ENCODE data around the gene SUPT20HL2.
"Not testable (repeated sequence)": the region's sequence is repeated elsewhere in the genome, so short reads cannot be mapped to it uniquely, and the experiment has no call there.

Gene SUPT20HL2

GRCh38 chrX:24333371-24333770, 19.5 kb upstream of the SUPT20HL2 start:
- H3K4me3 ChIP-seq (ENCODE audit: low read length): no peak overlapping the region
- no peak overlapping the region for H3K27ac ChIP-seq (ENCODE audit: low read depth, low read length)
- H3K36me3 ChIP-seq (ENCODE audit: control insufficient read depth, insufficient read depth, low read length): no peaks in the 10 kb centered on the region
- no peak overlapping the region for H3K9ac ChIP-seq (ENCODE audit: low read length)
- no peaks in the 10 kb centered on the region for H3K27me3 ChIP-seq (ENCODE audit: control insufficient read depth, insufficient read depth, low read length)
- no peaks in the 10 kb centered on the region for H3K4me1 ChIP-seq (ENCODE audit: control insufficient read depth, insufficient read depth, low read length)

- H3K27me3 ChIP-seq (ENCODE audit: control insufficient read depth, insufficient read depth, low read length): no peaks in the 10 kb centered on the region
- no peak overlapping the region for H3K27ac ChIP-seq (ENCODE audit: low read depth, low read length)
- H3K36me3 ChIP-seq (ENCODE audit: control insufficient read depth, insufficient read depth, low read length): no peaks in the 10 kb centered on the region
- no peak overlapping the region for H3K9ac ChIP-seq (ENCODE audit: low read length)
- no peak overlapping the region for H3K4me3 ChIP-seq (ENCODE audit: low read length)
- H3K4me1 ChIP-seq (ENCODE audit: control insufficient read depth, insufficient read depth, low read length): no peaks in the 10 kb centered on the region
Measured at GRCh38 chrX:24332878-24333277, 19.0 kb upstream of the SUPT20HL2 start.

- Histone ChIP-seq H3K36me3 (ENCODE audit: control insufficient read depth, insufficient read depth, low read length) (no peaks in the 10 kb centered on the region), H3K4me1 (ENCODE audit: control insufficient read depth, insufficient read depth, low read length) (no peaks in the 10 kb centered on the region), H3K27ac (ENCODE audit: low read depth, low read length) (no peak overlapping the region), H3K4me3 (ENCODE audit: low read length) (no peak overlapping the region), H3K27me3 (ENCODE audit: control insufficient read depth, insufficient read depth, low read length) (no peaks in the 10 kb centered on the region), H3K9ac (ENCODE audit: low read length) (no peak overlapping the region)
Measured at GRCh38 chrX:24325231-24325630, 11.4 kb upstream of the SUPT20HL2 start.

GRCh38 chrX:24321741-24322395, 8.0 kb upstream of the SUPT20HL2 start:
- Histone ChIP-seq H3K27me3 (ENCODE audit: control insufficient read depth, insufficient read depth, low read length) (no peaks in the 10 kb centered on the region), H3K9ac (ENCODE audit: low read length) (no peak overlapping the region), H3K36me3 (ENCODE audit: control insufficient read depth, insufficient read depth, low read length) (no peaks in the 10 kb centered on the region), H3K4me3 (ENCODE audit: low read length) (no peak overlapping the region), H3K27ac (ENCODE audit: low read depth, low read length) (no peak overlapping the region), H3K4me1 (ENCODE audit: control insufficient read depth, insufficient read depth, low read length) (no peaks in the 10 kb centered on the region)

GRCh38 chrX:24317567-24317966, 3.7 kb upstream of the SUPT20HL2 start:
- Histone ChIP-seq H3K4me1 (ENCODE audit: control insufficient read depth, insufficient read depth, low read length) (no peaks in the 10 kb centered on the region), H3K27me3 (ENCODE audit: control insufficient read depth, insufficient read depth, low read length) (no peaks in the 10 kb centered on the region), H3K9ac (ENCODE audit: low read length) (no peak overlapping the region), H3K4me3 (ENCODE audit: low read length) (no peak overlapping the region), H3K27ac (ENCODE audit: low read depth, low read length) (no peak overlapping the region), H3K36me3 (ENCODE audit: control insufficient read depth, insufficient read depth, low read length) (no peaks in the 10 kb centered on the region)

- Histone ChIP-seq H3K27ac (ENCODE audit: low read depth, low read length) (no peak overlapping the region), H3K4me3 (ENCODE audit: low read length) (no peak overlapping the region), H3K36me3 (ENCODE audit: control insufficient read depth, insufficient read depth, low read length) (no peaks in the 10 kb centered on the region), H3K9ac (ENCODE audit: low read length) (no peak overlapping the region), H3K27me3 (ENCODE audit: control insufficient read depth, insufficient read depth, low read length) (no peaks in the 10 kb centered on the region), H3K4me1 (ENCODE audit: control insufficient read depth, insufficient read depth, low read length) (no peaks in the 10 kb centered on the region)
Measured at GRCh38 chrX:24316111-24316510, 2.2 kb upstream of the SUPT20HL2 start.

GRCh38 chrX:24312249-24312607, 1.6 kb downstream of the SUPT20HL2 start:
- not testable (repeated sequence) for H3K9ac ChIP-seq (ENCODE audit: low read length); H3K27me3 ChIP-seq (ENCODE audit: control insufficient read depth, insufficient read depth, low read length); H3K4me1 ChIP-seq (ENCODE audit: control insufficient read depth, insufficient read depth, low read length); H3K36me3 ChIP-seq (ENCODE audit: control insufficient read depth, insufficient read depth, low read length); H3K27ac ChIP-seq (ENCODE audit: low read depth, low read length); H3K4me3 ChIP-seq (ENCODE audit: low read length)

- not testable (repeated sequence) for H3K4me3 ChIP-seq (ENCODE audit: low read length); H3K27ac ChIP-seq (ENCODE audit: low read depth, low read length); H3K27me3 ChIP-seq (ENCODE audit: control insufficient read depth, insufficient read depth, low read length); H3K9ac ChIP-seq (ENCODE audit: low read length); H3K4me1 ChIP-seq (ENCODE audit: control insufficient read depth, insufficient read depth, low read length); H3K36me3 ChIP-seq (ENCODE audit: control insufficient read depth, insufficient read depth, low read length)
Measured at GRCh38 chrX:24311507-24312248, 2.2 kb downstream of the SUPT20HL2 start.

- not testable (repeated sequence) for H3K4me1 ChIP-seq (ENCODE audit: control insufficient read depth, insufficient read depth, low read length); H3K27ac ChIP-seq (ENCODE audit: low read depth, low read length); H3K9ac ChIP-seq (ENCODE audit: low read length); H3K4me3 ChIP-seq (ENCODE audit: low read length); H3K27me3 ChIP-seq (ENCODE audit: control insufficient read depth, insufficient read depth, low read length); H3K36me3 ChIP-seq (ENCODE audit: control insufficient read depth, insufficient read depth, low read length)
Measured at GRCh38 chrX:24310916-24311315, 3.0 kb downstream of the SUPT20HL2 start.

- H3K4me3 ChIP-seq (ENCODE audit: low read length); H3K27ac ChIP-seq (ENCODE audit: low read depth, low read length); H3K36me3 ChIP-seq (ENCODE audit: control insufficient read depth, insufficient read depth, low read length); H3K9ac ChIP-seq (ENCODE audit: low read length); H3K4me1 ChIP-seq (ENCODE audit: control insufficient read depth, insufficient read depth, low read length); H3K27me3 ChIP-seq (ENCODE audit: control insufficient read depth, insufficient read depth, low read length): not testable (repeated sequence)
Measured at GRCh38 chrX:24309580-24310374, 4.1 kb downstream of the SUPT20HL2 start.

- H3K27me3 ChIP-seq (ENCODE audit: control insufficient read depth, insufficient read depth, low read length); H3K27ac ChIP-seq (ENCODE audit: low read depth, low read length); H3K9ac ChIP-seq (ENCODE audit: low read length); H3K4me1 ChIP-seq (ENCODE audit: control insufficient read depth, insufficient read depth, low read length); H3K4me3 ChIP-seq (ENCODE audit: low read length); H3K36me3 ChIP-seq (ENCODE audit: control insufficient read depth, insufficient read depth, low read length): not testable (repeated sequence)
Measured at GRCh38 chrX:24308803-24309202, 5.1 kb downstream of the SUPT20HL2 start.

GRCh38 chrX:24306440-24306839, 7.4 kb downstream of the SUPT20HL2 start:
- no peaks in the 10 kb centered on the region for H3K36me3 ChIP-seq (ENCODE audit: control insufficient read depth, insufficient read depth, low read length)
- no peak overlapping the region for H3K4me3 ChIP-seq (ENCODE audit: low read length)
- H3K27ac ChIP-seq (ENCODE audit: low read depth, low read length): no peak overlapping the region
- no peak overlapping the region for H3K9ac ChIP-seq (ENCODE audit: low read length)
- no peaks in the 10 kb centered on the region for H3K4me1 ChIP-seq (ENCODE audit: control insufficient read depth, insufficient read depth, low read length)
- peaks cover 2% of the 10 kb centered on the region for H3K27me3 ChIP-seq (ENCODE audit: control insufficient read depth, insufficient read depth, low read length)

All from rectal smooth muscle tissue (tissue), 1 donor.